GM19099 (cell line): Measurements from ENCODE around the gene ZNF584.

Experiments
- POLR2A ChIP-seq: IDR thresholded peaks from 3 replicates; pipeline ENCODE4 v1.6.1; 2011; ENCODE audit warnings: low read depth; ENCODE audit not compliant: insufficient read length; ENCODE audit errors: extremely low read depth

The ZNF584 gene

DNA sequence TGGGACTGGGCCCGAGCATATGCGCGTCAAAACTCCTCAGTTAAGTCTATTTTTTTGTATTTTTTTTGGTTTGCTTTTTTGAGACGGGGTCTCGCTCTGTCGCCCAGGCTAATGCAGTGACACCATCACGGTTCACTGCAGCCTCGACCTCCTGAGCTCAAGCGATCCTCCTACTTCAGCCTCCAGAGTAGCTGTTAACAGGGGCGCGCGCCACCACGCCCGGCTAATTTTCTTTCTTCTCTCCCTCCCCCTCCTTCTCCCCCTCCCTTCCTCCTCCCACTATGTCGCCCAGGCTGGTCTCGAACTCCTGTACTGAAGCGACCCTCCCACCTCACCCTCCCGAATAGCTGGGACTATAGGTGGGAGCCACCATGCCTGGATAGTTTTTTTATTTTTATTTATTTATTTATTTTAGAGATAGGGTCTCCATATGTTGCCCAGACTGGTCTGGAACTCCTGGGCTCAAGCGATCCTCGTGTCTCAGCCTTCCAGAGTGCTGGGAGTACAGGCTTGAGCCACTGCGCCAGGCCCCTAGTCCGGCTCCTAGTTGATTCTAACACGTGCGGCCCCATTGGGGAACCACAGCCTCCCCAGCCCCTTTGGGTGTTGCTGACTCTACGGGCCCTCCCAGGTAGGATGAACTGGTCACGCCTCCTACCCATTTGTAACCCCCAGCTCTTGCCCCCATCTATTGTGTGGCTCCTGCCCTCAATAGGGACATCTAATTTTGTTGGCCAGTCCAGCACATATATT, 26.8 kb upstream of the ZNF584 start:
- no peak for TF ChIP-seq POLR2A

DNA sequence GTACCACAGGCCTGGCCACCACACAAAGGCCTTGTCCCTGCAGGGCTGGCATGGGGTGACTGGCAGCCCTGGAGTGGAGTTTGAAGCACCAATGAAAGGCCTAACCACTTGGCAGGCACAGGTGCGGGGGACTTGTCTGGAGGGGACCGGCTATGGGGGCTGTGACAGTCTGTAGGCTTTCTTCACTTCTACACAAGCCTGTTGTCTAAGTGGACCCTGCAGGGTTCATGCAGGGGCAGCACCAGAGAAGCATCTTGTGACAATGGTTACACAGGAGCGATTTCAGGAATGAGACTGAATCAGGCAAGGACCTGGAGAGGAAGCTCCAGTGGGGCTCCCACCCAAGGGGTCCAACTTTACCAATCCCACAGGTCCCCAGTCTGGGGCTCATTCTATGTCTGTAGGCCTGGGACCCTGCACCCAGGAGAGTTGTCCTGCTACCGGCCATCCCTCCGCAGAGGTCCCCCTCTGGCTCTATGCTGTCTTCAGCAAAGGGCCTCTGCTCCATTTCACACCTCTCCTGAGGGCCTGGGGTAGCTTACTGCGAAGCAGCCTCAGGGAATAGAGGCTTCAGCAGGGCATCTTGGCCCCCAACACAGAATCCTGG, 25.3 kb upstream of the ZNF584 start:
- no peak for TF ChIP-seq POLR2A

DNA sequence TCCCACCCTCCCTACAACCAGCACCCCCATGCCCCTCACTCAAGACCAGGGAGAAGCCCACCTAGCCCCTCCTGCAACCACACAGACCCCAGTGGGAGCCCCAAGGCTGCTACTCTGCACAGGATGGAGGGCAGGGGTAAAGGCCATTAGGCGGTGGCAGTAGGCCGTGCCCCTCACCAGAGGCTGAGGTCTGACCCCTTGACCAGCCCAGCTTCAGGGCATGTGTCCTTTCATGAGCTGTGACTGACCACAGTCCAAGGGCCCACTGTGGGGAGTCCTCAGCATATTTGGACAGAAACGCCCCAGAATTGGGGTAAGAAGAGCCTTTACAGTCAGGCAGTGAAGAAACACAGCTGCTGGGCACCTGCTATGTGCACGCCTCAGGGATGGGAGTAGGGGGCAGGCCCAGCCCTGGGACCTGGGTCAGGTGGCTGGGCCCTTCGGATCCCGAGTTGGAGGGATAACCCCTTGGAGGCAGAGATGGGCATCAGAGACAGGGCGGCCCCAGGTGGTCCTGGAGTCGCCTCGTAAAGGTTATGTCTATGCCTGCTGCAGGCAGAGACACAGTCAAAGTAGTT, 23.0 kb upstream of the ZNF584 start:
- no peak for TF ChIP-seq POLR2A

- peak; percentile 59 for TF ChIP-seq POLR2A
These were observed 22.4 kb upstream of the ZNF584 start for GRCh38 chr19:58385891-58386575.

GRCh38 chr19:58386576-58387337, 21.7 kb upstream of the ZNF584 start, which contains the start of gene RPS5:
TSS of gene RPS5 (plus strand) at chr19:58387269. CDS start at chr19:58388138, 869 bp downstream.
- TF ChIP-seq POLR2A, result peak; percentile 97

DNA sequence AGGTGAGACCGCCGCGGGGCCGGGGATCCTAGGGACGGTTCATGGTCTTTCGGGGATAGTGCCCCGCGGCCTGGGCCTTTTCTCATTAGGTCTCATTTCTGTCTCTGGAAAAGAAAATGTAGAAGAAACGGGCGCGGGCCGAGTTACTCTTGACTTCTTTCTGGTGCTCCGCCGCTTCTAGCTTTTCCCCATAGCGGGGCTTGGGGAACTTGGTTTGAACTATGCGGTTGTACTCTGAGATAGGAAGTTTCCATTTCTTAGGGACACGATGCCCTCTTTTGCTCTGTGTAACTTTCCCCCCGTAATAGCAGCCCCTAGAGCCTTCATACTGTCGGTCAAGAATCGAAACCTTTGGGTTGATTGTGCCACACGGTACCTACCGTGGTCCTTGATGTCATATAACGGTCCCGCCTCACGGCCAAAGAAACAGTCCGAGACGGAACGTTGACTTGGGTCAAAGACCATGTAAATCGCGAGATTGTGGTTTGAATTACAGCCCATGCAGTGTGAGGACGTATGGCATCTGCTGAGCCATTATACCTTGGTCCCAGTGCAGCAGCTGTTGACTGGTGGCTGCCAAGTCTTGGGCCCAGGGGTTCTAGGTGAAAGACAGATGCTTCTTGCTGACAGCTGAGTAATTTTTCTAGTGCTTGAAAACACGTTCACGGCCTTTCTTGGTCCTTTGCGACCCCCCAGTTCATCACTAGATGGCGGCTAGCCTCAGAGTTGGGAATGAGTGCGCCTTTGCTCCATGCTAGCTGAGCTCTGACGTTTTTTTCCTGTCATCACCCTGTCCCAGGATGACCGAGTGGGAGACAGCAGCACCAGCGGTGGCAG, 20.9 kb upstream of the ZNF584 start:
- TF ChIP-seq POLR2A, result no peak

- no peak for TF ChIP-seq POLR2A
These were observed 20.3 kb upstream of the ZNF584 start for GRCh38 chr19:58388175-58388526.

DNA sequence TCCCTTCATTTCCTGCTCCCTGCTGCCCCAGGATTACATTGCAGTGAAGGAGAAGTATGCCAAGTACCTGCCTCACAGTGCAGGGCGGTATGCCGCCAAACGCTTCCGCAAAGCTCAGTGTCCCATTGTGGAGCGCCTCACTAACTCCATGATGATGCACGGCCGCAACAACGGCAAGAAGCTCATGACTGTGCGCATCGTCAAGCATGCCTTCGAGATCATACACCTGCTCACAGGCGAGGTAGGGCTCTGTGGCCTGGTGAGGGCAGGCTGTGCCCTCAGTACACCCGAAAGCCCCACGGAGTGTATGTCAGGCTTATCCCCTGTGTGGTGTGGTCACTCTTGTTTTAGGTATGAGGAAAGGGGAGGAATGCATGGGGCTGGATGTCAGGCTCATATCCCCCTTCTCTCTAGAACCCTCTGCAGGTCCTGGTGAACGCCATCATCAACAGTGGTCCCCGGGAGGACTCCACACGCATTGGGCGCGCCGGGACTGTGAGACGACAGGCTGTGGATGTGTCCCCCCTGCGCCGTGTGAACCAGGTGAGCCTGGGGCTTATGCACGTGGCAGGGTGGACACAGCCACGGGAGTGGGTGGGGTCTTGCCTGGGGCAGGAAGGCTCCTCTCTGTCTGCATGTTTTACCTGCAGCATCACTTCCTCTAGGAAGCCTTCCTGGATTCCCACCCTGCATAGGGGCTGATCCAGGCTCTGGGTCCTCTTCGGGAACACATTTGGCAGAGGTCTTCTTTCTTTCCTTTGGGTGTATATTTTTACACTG, 15.3 kb upstream of the ZNF584 start:
- no peak for TF ChIP-seq POLR2A

GRCh38 chr19:58393725-58394033, 14.8 kb upstream of the ZNF584 start:
- no peak for TF ChIP-seq POLR2A

GRCh38 chr19:58394821-58395219, 13.6 kb upstream of the ZNF584 start:
- no peak for TF ChIP-seq POLR2A

- TF ChIP-seq POLR2A, result peak; percentile 25
These were observed 13.1 kb upstream of the ZNF584 start, which contains the start of gene RNF225 for GRCh38 chr19:58395220-58395978. TSS of gene RNF225 (plus strand) at chr19:58395656. CDS start at chr19:58396090, 434 bp downstream.

DNA sequence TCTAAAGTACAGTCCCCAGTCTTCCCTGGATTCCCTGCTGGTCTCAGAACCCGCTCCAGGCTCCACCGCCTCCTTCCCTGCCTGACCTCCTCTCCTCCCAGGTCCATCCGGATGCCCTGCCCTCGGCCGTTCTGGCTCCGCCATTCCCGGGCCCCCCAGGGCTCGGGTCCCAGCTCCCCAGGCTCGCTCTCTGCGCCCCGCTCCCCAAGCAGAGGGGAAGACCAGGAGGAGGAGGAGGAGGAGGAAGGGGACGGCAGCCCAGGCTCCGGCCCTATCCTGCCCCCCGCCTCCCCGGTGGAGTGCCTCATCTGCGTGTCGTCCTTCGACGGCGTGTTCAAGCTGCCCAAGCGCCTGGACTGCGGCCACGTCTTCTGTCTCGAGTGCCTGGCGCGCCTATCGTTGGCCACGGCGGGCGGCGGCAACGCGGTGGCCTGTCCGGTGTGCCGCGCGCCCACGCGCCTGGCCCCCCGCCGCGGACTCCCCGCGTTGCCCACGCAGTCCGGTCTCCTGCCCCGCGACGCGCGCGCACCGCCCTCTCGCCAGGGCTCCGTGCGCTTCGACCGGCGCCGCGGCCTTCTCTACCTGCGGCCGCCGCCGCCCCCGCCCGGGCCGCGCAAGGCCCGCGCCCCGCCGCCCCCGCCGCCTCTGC, 12.3 kb upstream of the ZNF584 start:
- TF ChIP-seq POLR2A, result no peak
